ENCODE data around the gene MYOCD.

Gene MYOCD

DNA sequence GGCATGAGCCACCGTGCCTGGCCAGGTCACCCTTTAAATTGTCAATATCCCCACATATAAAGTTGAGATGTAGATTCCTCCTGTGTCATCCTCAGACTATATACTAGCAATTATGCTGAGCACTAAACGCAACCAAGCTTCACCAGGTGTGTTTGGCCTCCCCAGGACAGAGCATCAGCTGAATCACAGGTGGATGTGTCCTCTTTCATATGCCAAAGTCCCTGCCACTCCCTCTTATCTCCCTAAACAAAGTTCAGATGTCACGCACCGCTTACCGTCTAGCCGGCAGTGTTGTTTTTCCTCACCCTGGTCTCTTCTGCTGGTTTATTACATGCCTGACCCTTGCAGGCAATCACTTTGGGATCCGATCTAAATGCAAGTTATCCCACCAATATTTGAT is 79.8 kb downstream of the MYOCD start:
- DNase-seq (ENCODE audit: low read depth in 2 of 2): no peak

DNA sequence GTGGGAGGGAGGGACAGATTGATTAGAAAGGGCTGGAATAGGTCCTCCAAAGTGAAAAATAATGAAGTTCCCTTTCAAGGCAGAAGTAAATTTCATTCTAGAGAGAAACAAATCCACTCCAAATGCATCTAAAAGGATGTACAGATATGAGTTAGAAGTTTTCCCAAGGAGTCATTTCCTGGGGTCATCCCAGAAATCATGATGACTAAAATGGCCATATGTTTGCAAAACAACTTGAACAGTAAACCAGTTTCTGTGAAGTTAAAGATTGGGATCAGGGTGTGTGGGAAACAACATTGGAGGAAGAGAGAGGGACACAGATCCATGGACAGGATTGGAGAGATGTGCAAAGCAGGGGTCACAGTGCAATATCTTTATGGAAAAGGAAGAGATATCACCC is 91.1 kb downstream of the MYOCD start:
- no peak for DNase-seq (ENCODE audit: low read depth in 2 of 2)

DNA sequence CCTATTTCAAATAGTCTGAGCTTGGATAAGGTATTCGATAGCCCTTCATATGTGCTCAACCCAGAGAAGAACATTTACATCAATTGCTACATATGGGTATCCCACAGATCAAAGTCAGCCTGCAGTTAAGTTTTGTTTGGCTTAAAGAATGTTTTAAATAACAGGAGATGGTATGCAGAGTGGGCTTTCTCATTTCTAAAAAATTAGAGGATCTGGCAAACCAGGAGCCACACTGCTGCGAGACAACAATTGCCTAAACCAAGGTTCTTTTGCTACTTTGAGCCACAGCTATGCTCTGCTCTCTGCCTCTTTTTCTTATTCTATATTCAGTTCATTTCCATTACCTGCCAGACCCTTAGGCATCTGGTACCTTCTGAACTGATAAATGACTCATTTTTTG is 93.4 kb downstream of the MYOCD start:
- no peak for DNase-seq (ENCODE audit: low read depth in 2 of 2)

DNA sequence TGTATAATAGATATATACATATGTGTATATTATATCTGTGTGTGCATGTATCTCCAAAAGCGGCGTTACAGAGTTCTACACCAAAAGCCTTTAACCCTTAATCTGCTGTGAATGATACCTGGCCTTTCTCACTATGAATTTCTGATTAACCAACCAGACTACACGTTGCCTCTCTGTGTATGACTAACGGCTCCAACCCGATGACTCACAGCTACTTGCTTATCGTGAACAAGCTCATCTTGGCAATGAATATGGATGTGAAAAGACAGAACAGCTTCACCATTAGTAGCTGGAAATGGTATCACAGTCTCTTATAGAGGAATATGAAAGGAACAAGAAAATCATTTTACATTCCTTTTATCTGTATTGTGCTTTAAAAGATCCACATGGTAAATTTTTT is 99.9 kb downstream of the MYOCD start:
- DNase-seq (ENCODE audit: low read depth in 2 of 2): no peak

DNA sequence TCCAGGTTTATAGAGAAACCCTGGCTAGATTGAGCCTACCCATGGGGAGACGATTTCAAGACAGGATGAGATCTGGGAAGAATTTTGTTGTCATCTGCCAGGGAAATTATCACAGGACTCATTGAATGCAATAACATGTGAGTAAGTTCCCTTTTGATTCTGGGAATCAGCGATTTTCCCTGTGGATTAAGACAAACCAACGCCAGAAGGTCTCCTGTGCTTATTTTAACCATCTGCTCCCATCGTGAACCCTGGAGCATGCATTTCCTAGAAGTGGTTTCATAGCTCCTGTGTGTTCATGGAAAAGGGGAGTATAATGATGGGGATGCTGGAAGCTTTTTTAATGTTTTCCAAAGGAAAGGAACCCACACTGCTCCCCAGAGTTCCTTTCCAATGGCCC is 102.6 kb downstream of the MYOCD start:
- no peak for DNase-seq (ENCODE audit: low read depth in 2 of 2)

DNA sequence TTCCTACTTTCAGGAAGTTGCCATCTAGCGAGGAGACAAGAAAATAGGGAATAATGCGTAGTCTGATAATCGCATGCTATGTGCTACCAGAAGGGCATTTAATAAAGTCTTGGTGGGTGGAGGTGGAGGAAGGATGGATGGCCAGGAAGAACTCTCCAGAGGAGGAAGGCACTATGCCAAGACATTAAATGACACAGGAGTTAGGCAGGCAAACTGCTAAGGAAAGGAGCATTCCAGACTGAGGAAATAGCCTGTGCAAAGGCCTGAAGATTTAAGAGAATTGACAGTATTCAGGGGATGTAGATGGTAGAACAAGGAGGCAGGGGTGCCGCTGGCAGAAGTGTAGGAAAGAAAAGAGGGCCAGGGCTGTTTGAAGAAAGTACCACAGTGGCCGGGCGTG is 104.3 kb downstream of the MYOCD start:
- no peak for DNase-seq (ENCODE audit: low read depth in 2 of 2)

DNA sequence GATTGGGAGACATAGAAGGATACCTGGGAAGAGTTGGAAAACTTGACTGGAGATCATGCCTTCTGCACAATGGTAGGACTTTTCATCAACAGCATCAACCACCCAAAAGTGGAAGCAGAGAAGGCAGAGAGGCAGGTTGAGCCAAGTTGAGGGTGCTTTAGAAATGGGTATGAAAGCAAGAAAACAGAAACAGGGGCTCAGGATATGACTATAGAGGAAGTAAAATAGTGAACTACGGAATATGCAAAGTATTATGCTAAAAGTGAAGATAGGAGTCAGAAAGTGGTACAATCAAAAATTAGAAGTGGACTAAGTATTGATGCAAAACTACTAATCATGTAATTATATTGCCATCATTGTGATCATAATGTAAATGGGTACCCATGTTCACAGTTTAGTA is 107.5 kb downstream of the MYOCD start:
- no peak for DNase-seq (ENCODE audit: low read depth in 2 of 2)

DNA sequence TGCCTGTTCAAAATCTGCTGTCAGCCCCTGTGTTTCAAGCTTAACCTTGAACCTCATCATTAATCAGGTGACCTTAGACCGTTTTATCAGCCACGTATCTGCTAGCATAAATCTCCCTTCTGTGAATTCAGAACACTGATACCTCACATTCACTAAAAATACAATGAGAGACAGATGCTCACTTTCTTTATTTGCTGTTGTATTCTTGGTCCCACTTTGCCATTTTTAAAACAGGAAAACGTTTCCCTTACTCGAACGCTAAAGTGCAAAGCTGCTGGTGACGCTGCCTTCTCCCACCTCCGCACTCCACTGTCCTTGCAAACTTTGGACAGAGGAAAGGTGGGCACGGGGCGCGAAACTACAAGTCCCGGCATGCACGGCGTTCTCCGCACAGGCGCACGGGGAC is 123.4 kb downstream of the MYOCD start:
- DNase-seq (ENCODE audit: low read depth in 2 of 2): no peak

DNA sequence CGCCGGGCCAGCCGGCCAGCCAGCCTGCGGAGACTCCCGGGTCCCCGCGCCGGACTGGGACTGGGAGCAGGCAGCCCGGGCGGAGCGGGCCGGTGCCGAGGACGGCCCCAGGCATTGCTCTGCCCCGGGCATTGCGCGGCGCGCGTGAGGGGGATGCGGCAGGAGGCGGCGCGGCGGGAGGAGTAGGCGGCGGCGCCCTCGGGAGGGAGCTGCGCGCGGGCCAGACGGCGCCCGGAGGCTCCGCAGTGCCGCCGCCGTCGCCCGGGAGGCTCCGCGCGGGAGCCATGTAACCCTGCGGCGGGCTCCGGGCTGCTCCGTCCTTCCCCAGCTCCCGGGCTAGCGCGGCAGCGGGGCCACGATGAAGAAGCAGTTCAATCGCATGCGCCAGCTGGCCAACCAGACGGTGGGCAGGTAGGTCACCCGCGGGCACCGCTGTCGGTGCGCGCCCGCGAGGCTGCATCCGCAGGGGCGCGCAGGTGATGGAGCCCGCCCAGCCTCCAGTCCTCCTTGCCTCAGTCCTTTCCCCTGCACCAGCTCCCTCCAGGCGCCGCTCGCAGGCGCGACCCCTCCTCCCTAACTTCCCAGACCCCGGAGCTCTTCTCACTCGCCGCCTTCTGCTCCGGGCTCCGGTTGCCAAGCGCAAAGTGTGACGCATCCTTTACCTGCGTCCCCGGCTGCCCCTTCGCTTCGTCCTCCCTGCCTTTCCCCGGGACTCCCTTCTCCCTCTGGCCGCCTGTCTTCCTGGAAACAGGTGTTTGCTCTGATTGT is 124.0 kb downstream of the MYOCD start, which contains the start of gene ARHGAP44:
Gene ARHGAP44, plus strand, starts transcription at position 18 of the 768 bp plus-strand sequence. Its CDS starts 341 bp downstream, at position 359.
- no peak for DNase-seq (ENCODE audit: low read depth in 2 of 2)

DNA sequence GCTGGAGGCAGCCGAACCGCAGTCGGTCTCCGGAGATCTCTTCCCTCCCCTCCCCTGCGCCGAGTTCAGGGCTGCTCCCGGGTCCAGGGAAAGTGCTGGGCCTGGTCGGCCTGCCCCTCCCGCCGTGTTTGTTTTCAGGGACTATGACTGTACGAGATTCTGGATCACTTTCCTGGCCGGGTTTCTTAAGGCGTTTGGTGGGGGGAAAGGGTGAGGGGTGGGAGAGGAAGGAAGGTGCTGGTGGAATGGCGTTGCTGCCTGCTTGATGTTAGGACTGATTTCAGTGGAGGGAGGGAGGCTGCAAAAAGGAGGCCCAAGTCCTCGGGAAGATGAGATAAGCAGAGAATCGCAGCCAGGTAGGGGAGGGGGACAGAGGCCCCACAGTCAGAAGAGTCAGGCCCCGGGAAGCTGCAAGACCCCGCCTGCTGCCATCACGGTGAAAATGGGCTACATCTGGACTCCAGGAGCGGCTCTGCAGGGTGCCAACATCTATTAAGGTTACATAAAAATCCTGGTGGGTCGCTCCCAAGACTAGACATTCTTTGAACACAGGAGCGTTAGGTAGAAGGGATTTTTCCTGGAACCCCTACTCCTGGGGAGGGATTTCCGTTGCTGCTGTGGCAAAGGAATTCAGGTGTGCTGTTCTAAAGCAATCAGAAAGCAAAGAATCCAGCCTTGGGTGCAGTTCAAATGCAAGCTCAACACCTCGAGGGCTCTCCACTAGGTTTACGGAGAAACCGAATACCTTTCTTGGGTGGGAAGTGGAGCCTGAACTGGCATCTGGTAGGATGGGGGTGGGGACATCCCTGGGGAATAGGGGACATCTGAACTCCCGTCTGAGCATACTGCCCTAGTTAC is 124.8 kb downstream of the MYOCD start:
- DNase-seq (ENCODE audit: low read depth in 2 of 2): no peak

DNA sequence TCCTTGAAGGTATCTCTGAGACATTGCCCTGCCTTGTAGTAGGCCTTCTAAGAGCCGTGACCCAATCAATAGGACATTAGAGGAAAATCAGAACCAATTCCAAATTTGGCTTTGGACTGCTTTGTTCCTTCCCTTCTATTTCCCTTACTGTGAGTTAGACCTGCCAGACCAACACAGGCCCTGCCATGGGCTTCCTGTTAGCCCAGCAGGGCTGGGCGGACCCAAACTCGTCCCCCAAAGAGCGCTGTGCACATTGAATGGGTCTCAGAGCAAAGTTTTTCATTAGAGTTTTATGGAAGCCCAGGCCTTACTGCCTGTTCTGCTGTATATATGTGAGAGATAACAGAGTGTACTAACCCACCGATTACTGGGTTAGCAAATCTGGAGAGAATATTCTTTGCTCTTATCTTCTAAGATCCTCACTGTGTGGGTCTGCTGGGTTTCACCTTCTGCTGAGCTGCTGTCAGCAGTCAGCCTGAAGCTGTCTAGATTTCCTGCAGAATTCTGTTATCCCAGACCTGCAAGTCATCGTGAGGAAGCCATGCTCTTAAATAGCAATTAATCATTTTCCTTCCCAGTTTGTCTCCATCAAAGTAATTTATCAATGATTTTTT is 129.3 kb downstream of the MYOCD start:
- no peak for DNase-seq (ENCODE audit: low read depth in 2 of 2)

DNA sequence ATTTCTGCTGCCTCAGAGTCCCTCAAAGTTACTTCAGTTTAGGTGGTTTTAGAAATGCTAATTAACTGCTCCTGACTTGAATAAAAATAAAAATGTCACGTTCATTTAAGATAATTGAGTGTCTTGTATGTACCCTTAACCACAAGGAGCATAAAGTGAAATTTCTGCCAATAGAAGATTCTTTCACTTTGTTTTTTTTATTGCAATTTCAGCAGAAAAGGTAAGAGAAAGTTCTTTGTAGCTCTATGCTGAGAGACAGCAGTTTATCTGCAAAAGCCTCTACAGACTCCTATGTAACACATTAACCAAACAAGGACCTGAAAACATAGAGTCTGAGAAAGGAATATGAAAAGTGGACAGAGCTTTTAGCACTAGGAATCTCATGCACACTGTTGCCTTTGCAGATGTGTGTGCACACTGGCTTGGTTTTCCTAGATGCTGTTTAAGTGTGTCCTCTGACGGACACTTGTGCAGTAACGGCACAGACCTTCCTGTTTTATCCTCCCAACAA is 135.2 kb downstream of the MYOCD start:
- DNase-seq (ENCODE audit: low read depth in 2 of 2): no peak

DNA sequence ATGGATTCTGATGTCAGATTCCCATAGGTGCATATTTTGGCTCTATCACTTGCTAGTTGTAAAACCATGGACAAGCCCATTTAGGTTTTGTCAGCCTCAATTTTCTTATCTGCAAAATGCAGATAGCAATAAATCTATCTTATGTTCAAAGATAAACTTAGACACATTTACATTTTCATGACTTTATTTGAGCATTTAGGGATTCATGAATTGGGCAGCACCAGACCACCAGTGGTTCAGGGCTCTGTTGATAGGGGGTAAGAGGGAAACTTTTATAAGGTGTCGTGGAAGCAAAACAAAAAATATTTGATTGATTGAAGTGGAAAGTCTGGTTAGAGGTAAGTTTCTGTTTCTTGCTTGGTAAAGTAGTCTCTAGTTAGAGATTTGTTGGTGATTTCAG is 140.9 kb downstream of the MYOCD start:
- DNase-seq (ENCODE audit: low read depth in 2 of 2): no peak

DNA sequence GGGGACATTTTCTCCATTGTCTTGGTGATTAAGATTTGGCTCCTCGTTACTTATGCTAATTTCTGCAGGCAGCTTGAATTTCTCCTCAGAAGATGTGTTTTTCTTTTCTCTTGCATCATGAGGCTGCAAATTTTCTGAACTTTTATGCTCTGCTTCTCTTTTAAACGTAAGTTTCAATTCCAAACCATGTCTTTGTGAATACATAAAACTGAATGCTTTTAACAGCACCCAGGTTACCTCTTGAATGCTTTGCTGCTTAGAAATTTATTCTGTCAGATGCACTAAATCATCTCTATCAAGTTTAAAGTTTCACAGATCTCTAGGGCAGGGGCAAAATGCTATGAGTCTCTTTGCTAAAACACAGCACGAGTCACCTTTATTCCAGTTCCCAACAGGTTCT is 143.0 kb downstream of the MYOCD start:
- DNase-seq (ENCODE audit: low read depth in 2 of 2): no peak

DNA sequence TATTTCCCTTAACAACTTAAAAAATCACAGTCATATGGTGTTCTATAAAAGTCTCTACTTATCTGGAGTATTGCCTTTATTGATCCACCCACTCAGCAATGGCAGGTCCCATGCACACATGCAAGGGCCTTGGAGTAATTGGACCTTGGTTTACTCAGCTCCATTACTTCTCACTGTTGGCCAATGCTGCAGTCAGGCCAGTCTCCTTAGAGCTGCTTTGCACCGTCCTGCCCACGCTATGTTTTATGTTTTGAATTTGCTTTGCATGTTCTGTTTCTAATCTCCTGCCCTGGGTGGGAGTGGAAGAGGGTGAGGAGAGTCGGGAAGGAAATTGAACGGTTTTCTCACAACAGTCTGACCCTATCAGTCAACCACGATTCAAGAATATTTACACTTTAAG is 147.2 kb downstream of the MYOCD start:
- no peak for DNase-seq (ENCODE audit: low read depth in 2 of 2)

DNA sequence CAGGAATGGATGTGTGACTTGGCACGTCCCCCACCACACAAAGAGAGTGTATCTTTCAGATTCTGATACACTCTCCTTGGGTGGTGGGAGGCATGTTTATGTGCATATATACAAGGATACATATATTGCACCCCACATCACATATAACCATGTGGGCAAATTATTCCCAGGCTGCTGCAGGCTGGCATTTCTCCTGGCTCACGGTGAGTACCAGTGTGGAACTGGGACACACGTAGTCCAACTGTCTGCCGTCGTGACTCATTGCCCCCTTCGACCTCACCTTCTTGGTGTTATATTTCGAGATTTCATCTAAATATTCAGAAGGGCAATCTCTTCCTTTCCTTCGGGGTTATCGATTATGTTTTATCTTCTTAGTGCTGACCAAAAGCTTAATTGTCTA is 148.0 kb downstream of the MYOCD start:
- DNase-seq (ENCODE audit: low read depth in 2 of 2): no peak

DNA sequence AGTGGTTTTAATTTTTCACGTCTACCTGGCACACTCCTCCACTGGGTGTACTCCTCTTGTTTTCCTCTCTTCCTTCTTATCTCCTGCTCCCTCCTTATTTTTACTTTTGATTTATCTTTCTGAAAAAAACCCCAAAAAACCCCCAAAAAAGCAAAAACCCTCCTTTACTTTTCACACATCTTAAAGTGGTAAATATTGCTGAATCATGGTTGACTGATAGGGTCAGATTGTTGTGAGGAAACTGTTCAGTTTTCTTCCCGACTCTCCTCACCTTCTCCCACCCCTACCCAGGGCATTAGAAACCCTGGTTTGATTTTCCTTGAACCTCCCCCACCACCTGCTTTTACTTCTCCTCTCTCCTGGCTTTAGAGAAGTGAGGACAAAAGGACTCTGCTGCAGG is 149.0 kb downstream of the MYOCD start:
- DNase-seq (ENCODE audit: low read depth in 2 of 2): no peak

DNA sequence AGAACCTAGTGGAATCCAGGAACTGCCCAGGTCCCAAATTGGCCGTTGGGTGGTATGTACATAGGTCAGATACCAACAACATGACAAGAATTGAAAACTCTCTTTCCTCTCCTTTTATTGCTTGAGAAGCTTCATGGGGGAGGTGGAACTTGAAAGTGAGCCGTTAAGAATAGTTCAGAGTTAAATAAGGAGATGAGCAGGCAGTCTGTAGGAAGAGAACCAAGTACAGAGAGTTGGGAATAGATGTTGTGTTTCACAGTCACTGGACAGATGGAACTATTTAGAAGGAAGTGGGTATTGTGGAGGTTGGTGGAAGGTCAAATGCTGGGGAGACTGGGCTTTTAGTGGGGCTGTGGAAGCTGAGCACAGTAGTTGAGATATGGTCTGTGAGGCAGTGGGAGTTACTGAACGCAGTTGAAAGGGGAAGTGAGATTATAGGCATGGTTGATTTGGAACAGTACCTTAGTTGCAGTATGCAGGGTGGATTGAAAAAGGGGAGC is 150.0 kb downstream of the MYOCD start:
- DNase-seq (ENCODE audit: low read depth in 2 of 2): no peak
